HCT116 (cell line): ENCODE measurements around the gene MSH3. TPM values are rescaled to one million over a fixed set of nuclear protein-coding genes. Genes with fewer than 3 reads are reported as not detected.

Experiments
- ATAC-seq: fragments of 200-7000 bp; cut with Tn5 transposase; 2 replicates; pipeline ENCODE4 v1.9.1; 2020; ENCODE audit warnings: mild to moderate bottlenecking, moderate library complexity
- BruUV-seq: library from RNA; stranded (reverse); fragments of 400-500 nt; replicated peaks from 2 replicates; lab custom pipeline; 2021; lab: Mats Ljungman, UMichigan
- CTCF ChIA-PET: fragments of 300-600 bp; sonication (Branson Sonifier 250); formaldehyde crosslinking; loops from one replicate; lab custom pipeline; 2021; ENCODE audit warnings: antibody characterized with exemption; lab: Charles Lee
- POLR2A ChIA-PET: fragments of 300-600, 350-600 bp; sonication (Branson Sonifier 250); formaldehyde crosslinking; loops from one replicate; lab custom pipeline; 2021; ENCODE audit warnings: antibody characterized with exemption; lab: Charles Lee
- RAD21 ChIA-PET, 2 experiments: fragments of 300-600 bp; sonication (Branson Sonifier 250); formaldehyde crosslinking; loops; one replicate each; lab custom pipeline; 2023; ENCODE audit warnings: low total read pairs in 2 of 2; ENCODE audit not compliant: uncharacterized antibody in 2 of 2, unreplicated experiment in 2 of 2, low non-redundant PET in 1 of 2; lab: Charles Lee
- DNase-seq: peaks from one replicate; pipeline ENCODE4 v3.0.0-alpha.2; 2010; ENCODE audit warnings: low read depth, low spot score
- H2AFZ ChIP-seq: fragments of 200-600 bp; shearing (Covaris generic), sonication (generic); 2 replicates; pipeline ENCODE4 v1.6.1; 2017; ENCODE audit warnings: low read depth, mixed run types, mixed read lengths, antibody characterized with exemption, low read length; ENCODE audit not compliant: poor library complexity, severe bottlenecking
- H3K27ac ChIP-seq: 2 replicates; pipeline ENCODE4 v1.5.1; 2012; ENCODE audit warnings: low read depth, low read length
- H3K27me3 ChIP-seq: fragments of 200-600 bp; sonication (generic); 2 replicates; pipeline ENCODE4 v1.6.1; 2016; ENCODE audit warnings: mixed run types, low read length, mixed read lengths; ENCODE audit not compliant: insufficient read depth
- H3K36me3 ChIP-seq, 2 experiments: fragments of 200-500 bp in 1 of 2; fragments of 200-600 bp in 1 of 2; sonication (Bioruptor generic) in 1 of 2; sonication (generic) in 1 of 2; 2 replicates each; pipeline versions ENCODE4 v1.5.1 to v1.6.1; 2014 to 2016; ENCODE audit warnings: low read length in 2 of 2, inconsistent platforms in 1 of 2, mixed read lengths in 1 of 2, mixed run types in 1 of 2; ENCODE audit not compliant: insufficient read depth in 2 of 2, control insufficient read depth in 1 of 2
- H3K4me1 ChIP-seq, 2 experiments: fragments of 200-600 bp in 1 of 2; sonication (generic) in 1 of 2; 2 replicates each; pipeline versions ENCODE4 v1.5.1 to v1.6.1; 2012 to 2017; ENCODE audit warnings: low read length in 2 of 2, inconsistent platforms in 1 of 2, mild to moderate bottlenecking in 1 of 2, mixed read lengths in 1 of 2, mixed run types in 1 of 2, moderate library complexity in 1 of 2; ENCODE audit not compliant: insufficient read depth in 2 of 2, control insufficient read depth in 1 of 2
- H3K4me2 ChIP-seq: fragments of 200-600 bp; sonication (generic); 2 replicates; pipeline ENCODE4 v1.6.1; 2017; ENCODE audit warnings: mixed run types, low read length, mixed read lengths
- H3K4me3 ChIP-seq, 2 experiments: fragments of 200-600 bp in 1 of 2; sonication (generic) in 1 of 2; replicated peaks in 1 of 2; 2 replicates each; pipeline ENCODE4 v1.5.1; 2011 to 2016; ENCODE audit warnings: low read length in 2 of 2, control low read depth in 1 of 2, low read depth in 1 of 2, mild to moderate bottlenecking in 1 of 2, mixed read lengths in 1 of 2, mixed run types in 1 of 2
- H3K79me2 ChIP-seq: fragments of 200-600 bp; sonication (generic); 2 replicates; pipeline ENCODE4 v1.6.1; 2017; ENCODE audit warnings: mild to moderate bottlenecking, mixed run types, low read length, moderate library complexity, mixed read lengths; ENCODE audit not compliant: insufficient read depth
- H3K9ac ChIP-seq: fragments of 200-600 bp; sonication (generic); 2 replicates; pipeline ENCODE4 v1.6.1; 2016; ENCODE audit warnings: low read length, mixed read lengths
- H3K9me2 ChIP-seq: fragments of 200-600 bp; sonication (generic), shearing (Covaris generic); 2 replicates; pipeline ENCODE4 v1.6.1; 2017; ENCODE audit warnings: mixed run types, mild to moderate bottlenecking, moderate library complexity; ENCODE audit not compliant: insufficient read depth
- H3K9me3 ChIP-seq, 2 experiments: fragments of 200-500 bp in 1 of 2; fragments of 200-600 bp in 1 of 2; sonication (Bioruptor generic) in 1 of 2; sonication (generic) in 1 of 2; 2 replicates each; pipeline ENCODE4 v1.6.1; 2014 to 2017; ENCODE audit warnings: low read length in 2 of 2, mixed read lengths in 2 of 2, inconsistent platforms in 1 of 2, low read depth in 1 of 2, mild to moderate bottlenecking in 1 of 2, mixed run types in 1 of 2, moderate library complexity in 1 of 2; ENCODE audit not compliant: control insufficient read depth in 1 of 2, insufficient read depth in 1 of 2
- H4K20me1 ChIP-seq: fragments of 200-600 bp; sonication (generic), shearing (Covaris generic); 2 replicates; pipeline ENCODE4 v1.6.1; 2017; ENCODE audit warnings: mixed run types, mild to moderate bottlenecking, moderate library complexity; ENCODE audit not compliant: insufficient read depth
- CTCF ChIP-seq, 3 experiments: fragments of 200-600 bp in 1 of 3; sonication (generic) in 1 of 3; IDR thresholded peaks in 2 of 3; conservative IDR thresholded peaks in 1 of 3; 2 replicates each; pipeline ENCODE4 v1.5.1; 2012 to 2017; ENCODE audit warnings: low read depth in 2 of 3, low read length in 2 of 3, antibody characterized with exemption in 1 of 3, borderline replicate concordance in 1 of 3, control low read depth in 1 of 3, mild to moderate bottlenecking in 1 of 3, mixed read lengths in 1 of 3, mixed run types in 1 of 3, moderate library complexity in 1 of 3; ENCODE audit not compliant: insufficient read depth in 1 of 3
- EZH2phosphoT487 ChIP-seq: fragments of 200-600 bp; IDR thresholded peaks from 2 replicates; pipeline ENCODE4 v1.6.1; 2018; ENCODE audit warnings: antibody characterized with exemption, borderline replicate concordance
- YY1 ChIP-seq: IDR thresholded peaks from 2 replicates; pipeline ENCODE4 v1.6.1; 2011; ENCODE audit warnings: low read length, low read depth, moderate library complexity, mild to moderate bottlenecking; ENCODE audit not compliant: insufficient replicate concordance; ENCODE audit errors: extremely low read depth
- intact Hi-C: fragments of 100-400 bp; cut with micrococcal nuclease; formaldehyde crosslinking; loops from 2 replicates; pipeline ENCODE4 v1.10.0; 2022
- total RNA-seq: library from RNA; stranded (reverse); gene quantifications from one replicate; pipeline ENCODE4 v1.2.1, GENCODE V29; 2021; ENCODE audit not compliant: unreplicated experiment

The MSH3 gene
- total RNA-seq, 1 experiment from 2014 or later: 4.9 TPM

DNA sequence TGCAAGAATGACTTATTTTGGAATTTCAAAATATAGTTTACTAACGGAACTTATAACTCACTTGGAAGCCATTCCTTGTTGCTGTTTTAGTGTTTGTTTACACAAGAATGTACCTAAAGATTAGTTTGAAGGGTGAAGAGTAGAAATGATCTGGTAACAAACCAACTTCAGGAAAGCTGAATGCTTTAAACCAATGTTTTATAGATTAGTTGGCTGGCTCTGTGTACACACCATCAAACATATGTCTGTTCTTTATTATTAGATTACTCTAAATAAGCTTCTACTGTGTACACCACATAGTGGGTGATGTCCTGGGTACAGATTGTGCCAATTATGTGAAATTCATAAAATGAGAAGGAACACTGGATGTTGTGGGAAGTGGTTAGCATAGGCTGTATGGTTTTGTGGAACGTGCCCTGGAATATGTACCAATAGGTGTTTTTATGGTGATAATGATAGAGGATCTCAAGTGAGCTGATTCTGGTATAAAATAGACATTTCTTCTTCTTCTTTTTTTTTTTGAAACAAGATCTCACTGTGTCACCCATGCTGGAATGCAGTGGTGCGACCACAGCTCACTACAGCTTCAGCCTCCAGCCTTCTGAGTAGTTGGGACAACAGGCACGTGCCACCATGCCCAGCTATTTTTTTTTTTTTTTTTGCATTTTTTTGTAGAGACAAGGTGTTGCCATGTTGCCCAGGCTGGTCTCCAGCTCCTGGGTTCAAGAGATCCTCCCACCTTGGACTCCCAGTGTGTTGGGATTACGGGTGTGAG, 109.6 kb downstream of the MSH3 start:
- H3K27ac ChIP-seq: no peak overlapping the region
- intact Hi-C loops: no loop called here
- no peaks in the 10 kb centered on the region for H3K79me2 ChIP-seq

More for the DNA sequence above, 109.6 kb downstream of the MSH3 start:
- no peak overlapping the region for H2AFZ ChIP-seq
- H3K9me3 ChIP-seq: no peaks in the 10 kb centered on the region
- DNase-seq (no peak), ATAC-seq (0 out of 2 replicates have a peak, but pooled peaks have one; percentile 29)
- BruUV-seq: no TSS peak
- no peak overlapping the region for H3K9ac ChIP-seq
- ChIA-PET CTCF (no interaction called here), POLR2A (no interaction called here), RAD21 (no interaction called here)
- H3K4me2 ChIP-seq: 0 out of 2 replicates have a peak overlapping the region, but pooled peaks have one; percentile 10
- H3K36me3 ChIP-seq: no peaks in the 10 kb centered on the region
- TF ChIP-seq EZH2phosphoT487 (no peak), CTCF (IDR thresholded peaks at IDR 0.05 in 2 of 3, conservative IDR thresholded peaks at IDR 0.05 in 1 of 3; ENCODE audit: borderline replicate concordance in 1 of 3, insufficient read depth in 1 of 3, low read depth in 2 of 3, low read length in 2 of 3) (no peak), YY1 (no peak)
- no peaks in the 10 kb centered on the region for H4K20me1 ChIP-seq
- H3K4me1 ChIP-seq: peaks cover 23 to 47% of the 10 kb centered on the region in 2 experiments
- H3K9me2 ChIP-seq: no peaks in the 10 kb centered on the region
- H3K27me3 ChIP-seq: no peaks in the 10 kb centered on the region
- no peak overlapping the region for H3K4me3 ChIP-seq
